Stimulated activated CD8-positive, alpha-beta memory T cell treated with anti-CD3 and anti-CD28 coated beads, Interleukin-12 subunit alpha, Interleukin-12 subunit beta, amount 100 ng/mL, for 24 hours (primary cell): ENCODE data around the gene HIBADH.
"Not testable (repeated sequence)": the region's sequence is repeated elsewhere in the genome, so short reads cannot be mapped to it uniquely, and the experiment has no call there.

Experiments used
- DNase-seq: peaks from one replicate; pipeline ENCODE4 v3.0.0-alpha.2; 2020; ENCODE audit errors: extremely low read depth

The HIBADH gene

GRCh38 chr7:27601217-27601616, 61.5 kb downstream of the HIBADH start:
- DNase-seq, result no peak

GRCh38 chr7:27600247-27600646, 62.4 kb downstream of the HIBADH start:
- DNase-seq, result no peak

- DNase-seq, result no peak
Observed at GRCh38 chr7:27595009-27595408, 67.7 kb downstream of the HIBADH start.

GRCh38 chr7:27593226-27593625, 69.5 kb downstream of the HIBADH start:
- DNase-seq, result no peak

- no peak for DNase-seq
Observed at GRCh38 chr7:27590416-27590815, 72.3 kb downstream of the HIBADH start.

- no peak for DNase-seq
Observed at GRCh38 chr7:27587429-27587828, 75.3 kb downstream of the HIBADH start.

- DNase-seq, result no peak
Observed at GRCh38 chr7:27586825-27587224, 75.9 kb downstream of the HIBADH start.

GRCh38 chr7:27585781-27586447, 76.8 kb downstream of the HIBADH start:
- no peak for DNase-seq

GRCh38 chr7:27581906-27582305, 80.8 kb downstream of the HIBADH start:
- DNase-seq, result no peak

- no peak for DNase-seq
Observed at GRCh38 chr7:27581119-27581518, 81.6 kb downstream of the HIBADH start.

GRCh38 chr7:27579565-27579964, 83.1 kb downstream of the HIBADH start:
- DNase-seq, result no peak

- not testable (repeated sequence) for DNase-seq
Observed at GRCh38 chr7:27578169-27578568, 84.5 kb downstream of the HIBADH start.

GRCh38 chr7:27576360-27576944, 86.2 kb downstream of the HIBADH start:
- DNase-seq, result no peak

GRCh38 chr7:27575613-27576012, 87.1 kb downstream of the HIBADH start:
- no peak for DNase-seq

- no peak for DNase-seq
Observed at GRCh38 chr7:27569106-27569505, 93.6 kb downstream of the HIBADH start.

- no peak for DNase-seq
Observed at GRCh38 chr7:27567266-27567665, 95.4 kb downstream of the HIBADH start.

GRCh38 chr7:27564881-27565482, 97.7 kb downstream of the HIBADH start:
- DNase-seq, result no peak

GRCh38 chr7:27560706-27561235, 101.9 kb downstream of the HIBADH start:
- no peak for DNase-seq

GRCh38 chr7:27555670-27556069, 107.0 kb downstream of the HIBADH start:
- DNase-seq, result no peak

- DNase-seq, result no peak
Observed at GRCh38 chr7:27554826-27555225, 107.9 kb downstream of the HIBADH start.

- DNase-seq, result no peak
Observed at GRCh38 chr7:27553273-27553672, 109.4 kb downstream of the HIBADH start.

- DNase-seq, result no peak
Observed at GRCh38 chr7:27551803-27552400, 110.8 kb downstream of the HIBADH start.

GRCh38 chr7:27549606-27550005, 113.1 kb downstream of the HIBADH start:
- DNase-seq, result no peak
